ENCODE results near the gene KCNJ16. TPM values are rescaled to one million over a fixed set of nuclear protein-coding genes. Genes with fewer than 3 reads are reported as not detected.
A peak's percentile ranks its signal among the peaks of the same experiment; 100 is the strongest.

KCNJ16 gene
- total RNA-seq, 2 donors from 2014 or later = 53.4 to 58.6 TPM

DNA sequence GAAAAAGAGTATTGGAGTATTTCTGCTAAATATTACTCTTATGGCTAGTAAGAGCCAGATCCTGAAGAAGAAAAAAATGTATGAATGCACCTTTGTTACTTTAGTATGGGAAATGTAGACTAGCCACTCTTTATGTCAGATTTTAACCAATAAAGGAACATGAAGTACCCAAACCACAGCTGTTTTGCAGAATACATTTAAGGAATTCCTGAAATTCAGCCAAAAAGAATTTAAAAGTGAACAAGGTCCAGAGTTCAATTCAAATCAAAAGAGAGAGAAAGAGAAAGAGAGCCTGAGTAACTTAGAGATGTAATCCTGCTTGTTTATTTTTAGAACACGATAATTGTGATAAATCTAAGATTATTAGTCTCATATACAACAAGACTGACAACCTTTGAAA is 1.2 kb downstream of the KCNJ16 start:
- 14 to 39% methylated on average over 1 of the region's 1 CpG for WGBS, 2 donors
- H3K4me3 ChIP-seq = peak overlapping the region in 1 of 2 donors; percentile 10
- intact Hi-C loops (cut with DNase I) = no loop called here
- H3K36me3 ChIP-seq (replicated peaks in 1 of 2; ENCODE audit: insufficient read depth in 1 of 2, low read depth in 2 of 2) = no peaks in the 10 kb centered on the region
- H3K4me1 ChIP-seq = peaks cover 16% of the 10 kb centered on the region
- H3K27ac ChIP-seq = peak overlapping the region in 2 of 4 donors; percentile 26 to 66
- no peak for ATAC-seq
- DNase-seq = no peak
- H3K9me3 ChIP-seq = no peaks in the 10 kb centered on the region
- TF ChIP-seq, protein P1, sequence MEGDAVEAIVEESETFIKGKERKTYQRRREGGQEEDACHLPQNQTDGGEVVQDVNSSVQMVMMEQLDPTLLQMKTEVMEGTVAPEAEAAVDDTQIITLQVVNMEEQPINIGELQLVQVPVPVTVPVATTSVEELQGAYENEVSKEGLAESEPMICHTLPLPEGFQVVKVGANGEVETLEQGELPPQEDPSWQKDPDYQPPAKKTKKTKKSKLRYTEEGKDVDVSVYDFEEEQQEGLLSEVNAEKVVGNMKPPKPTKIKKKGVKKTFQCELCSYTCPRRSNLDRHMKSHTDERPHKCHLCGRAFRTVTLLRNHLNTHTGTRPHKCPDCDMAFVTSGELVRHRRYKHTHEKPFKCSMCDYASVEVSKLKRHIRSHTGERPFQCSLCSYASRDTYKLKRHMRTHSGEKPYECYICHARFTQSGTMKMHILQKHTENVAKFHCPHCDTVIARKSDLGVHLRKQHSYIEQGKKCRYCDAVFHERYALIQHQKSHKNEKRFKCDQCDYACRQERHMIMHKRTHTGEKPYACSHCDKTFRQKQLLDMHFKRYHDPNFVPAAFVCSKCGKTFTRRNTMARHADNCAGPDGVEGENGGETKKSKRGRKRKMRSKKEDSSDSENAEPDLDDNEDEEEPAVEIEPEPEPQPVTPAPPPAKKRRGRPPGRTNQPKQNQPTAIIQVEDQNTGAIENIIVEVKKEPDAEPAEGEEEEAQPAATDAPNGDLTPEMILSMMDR (IDR thresholded peaks at IDR 0.05) = no peak
- no peak for TF ChIP-seq POLR2A (IDR thresholded peaks at IDR 0.05)
- H3K27me3 ChIP-seq = no peaks in the 10 kb centered on the region

DNA sequence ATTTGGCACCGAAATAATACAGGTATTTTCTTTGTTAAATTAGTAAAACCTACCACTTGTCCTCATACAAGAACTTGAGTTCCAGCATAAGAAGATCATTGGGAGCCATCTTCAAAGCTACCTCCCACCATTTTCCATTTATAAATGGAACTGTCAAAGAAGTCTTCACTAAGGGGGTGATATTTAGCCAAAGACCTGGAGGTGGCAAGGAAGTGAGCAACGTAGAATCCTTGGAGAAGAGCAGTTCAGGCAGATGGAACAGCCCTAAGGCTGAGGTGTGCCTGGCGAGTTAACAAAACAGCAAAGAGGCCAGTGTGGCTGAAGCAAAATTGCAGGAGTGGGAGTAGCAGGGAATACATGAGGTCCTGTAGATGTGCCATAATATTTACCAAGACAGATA is 1.8 kb downstream of the KCNJ16 start:
- peak overlapping the region in 2 of 4 donors; percentile 26 to 66 for H3K27ac ChIP-seq
- no peaks in the 10 kb centered on the region for H3K36me3 ChIP-seq (replicated peaks in 1 of 2; ENCODE audit: insufficient read depth in 1 of 2, low read depth in 2 of 2)
- DNase-seq (no peak), ATAC-seq (no peak)
- H3K4me1 ChIP-seq = peaks cover 16% of the 10 kb centered on the region
- peak overlapping the region in 1 of 2 donors; percentile 10 for H3K4me3 ChIP-seq
- TF ChIP-seq, protein P1 (IDR thresholded peaks at IDR 0.05) = no peak
- no peak for TF ChIP-seq POLR2A (IDR thresholded peaks at IDR 0.05)
- H3K27me3 ChIP-seq = no peaks in the 10 kb centered on the region
- intact Hi-C loops (cut with DNase I) = no loop called here
- 49 to 51% methylated on average over 3 of the region's 3 CpGs for WGBS, 2 donors
- H3K9me3 ChIP-seq = no peaks in the 10 kb centered on the region

DNA sequence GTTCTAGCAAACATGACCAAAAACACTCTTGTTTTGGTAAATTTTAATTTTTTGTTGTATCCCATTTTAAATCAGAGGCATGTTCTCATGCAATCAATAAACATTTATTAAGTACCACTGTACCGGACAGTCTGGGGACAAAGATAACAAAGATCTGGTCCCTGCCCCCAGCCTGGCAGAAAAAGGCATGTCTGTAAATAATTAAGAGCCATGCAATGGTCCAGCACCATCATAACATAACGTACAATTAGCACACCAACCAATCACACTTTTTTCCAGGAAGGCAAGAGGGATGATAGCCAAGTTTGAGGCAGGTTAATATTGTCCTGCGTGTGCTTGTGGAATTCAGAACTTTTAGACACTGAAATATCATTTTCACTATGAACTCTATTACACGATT is 3.5 kb downstream of the KCNJ16 start:
- Histone ChIP-seq H3K27me3 (no peaks in the 10 kb centered on the region), H3K4me1 (peaks cover 17% of the 10 kb centered on the region), H3K27ac (peak overlapping the region in 3 of 4 donors; percentile 10 to 66 (median 21)), H3K9me3 (no peaks in the 10 kb centered on the region), H3K4me3 (no peak overlapping the region), H3K36me3 (replicated peaks in 1 of 2; ENCODE audit: insufficient read depth in 1 of 2, low read depth in 2 of 2) (no peaks in the 10 kb centered on the region)
- ATAC-seq (no peak), DNase-seq (no peak)
- TF ChIP-seq, protein P1 (IDR thresholded peaks at IDR 0.05) = no peak
- TF ChIP-seq POLR2A (IDR thresholded peaks at IDR 0.05) = no peak
- intact Hi-C loops (cut with DNase I) = no loop called here
- WGBS, 2 donors = 29 to 35% methylated on average over 4 of the region's 4 CpGs

DNA sequence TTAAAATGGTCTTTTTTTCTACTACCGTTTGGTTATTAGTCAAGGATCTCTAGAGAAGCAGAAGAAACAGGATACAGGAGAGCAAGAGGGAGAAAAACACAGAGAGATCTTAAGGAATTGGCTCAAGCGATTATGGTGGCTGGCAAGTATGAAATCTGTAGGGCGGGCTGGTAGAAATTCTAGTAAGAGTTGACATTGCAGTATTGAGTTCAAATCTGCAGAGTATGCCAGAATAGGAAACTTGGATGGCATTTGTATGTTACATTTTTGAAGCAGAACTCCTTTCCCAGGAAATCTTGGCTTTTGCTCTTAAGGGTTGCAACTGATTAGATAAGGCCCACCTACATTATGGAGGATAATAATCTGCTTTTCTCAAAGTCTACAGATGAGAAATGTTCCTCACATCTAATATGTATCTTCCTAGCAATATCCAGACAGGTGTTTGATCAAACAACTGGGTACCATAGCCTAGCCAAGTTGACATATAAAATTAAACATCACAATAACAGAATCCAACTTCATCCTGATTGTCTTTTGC is 4.0 kb downstream of the KCNJ16 start:
- H3K27ac ChIP-seq = peak overlapping the region in 3 of 4 donors; percentile 10 to 66 (median 21)
- 80 to 82% methylated on average over 3 of the region's 3 CpGs for WGBS, 2 donors
- peaks cover 21% of the 10 kb centered on the region for H3K4me1 ChIP-seq
- ATAC-seq (no peak), DNase-seq (no peak)
- no peaks in the 10 kb centered on the region for H3K36me3 ChIP-seq (replicated peaks in 1 of 2; ENCODE audit: insufficient read depth in 1 of 2, low read depth in 2 of 2)
- intact Hi-C loops (cut with DNase I) = no loop called here
- H3K4me3 ChIP-seq = no peak overlapping the region
- no peaks in the 10 kb centered on the region for H3K9me3 ChIP-seq
- TF ChIP-seq POLR2A (IDR thresholded peaks at IDR 0.05) = no peak
- TF ChIP-seq, protein P1 (IDR thresholded peaks at IDR 0.05) = no peak
- no peaks in the 10 kb centered on the region for H3K27me3 ChIP-seq

All from body of pancreas (tissue), 4 donors.